HEK293 (cell line): ENCODE data around the gene PNISR.
A peak's percentile ranks its signal among the peaks of the same experiment; 100 is the strongest.

Experiments used
- CTCF ChIA-PET: fragments of 350-600 bp; formaldehyde crosslinking; extraction: SDS; loops from one replicate; lab custom pipeline; 2021; ENCODE audit warnings: antibody characterized with exemption; lab: Yijun Ruan, JAX
- POLR2A ChIA-PET: fragments of 300-600 bp; formaldehyde crosslinking; extraction: SDS; loops from one replicate; lab custom pipeline; 2020; ENCODE audit warnings: antibody characterized with exemption, inconsistent platforms; lab: Yijun Ruan, JAX
- H3K27ac ChIP-seq: fragments of 200-500 bp; sonication (Bioruptor generic); 2 replicates; pipeline ENCODE4 v1.5.1; 2014; ENCODE audit warnings: low read depth, low read length, control low read depth, inconsistent platforms; ENCODE audit errors: extremely low read depth
- H3K36me3 ChIP-seq, 2 experiments: fragments of 200-500 bp in 1 of 2; sonication (Bioruptor generic) in 1 of 2; 1 replicate in 1 of 2; 2 replicates in 1 of 2; pipeline ENCODE4 v1.5.1; 2014 to 2017; ENCODE audit warnings: inconsistent platforms in 2 of 2, low read length in 2 of 2; ENCODE audit not compliant: control insufficient read depth in 2 of 2, insufficient read depth in 1 of 2
- H3K4me1 ChIP-seq: fragments of 200-500 bp; sonication (Bioruptor generic); 2 replicates; pipeline ENCODE4 v1.5.1; 2014; ENCODE audit warnings: mild to moderate bottlenecking, low read length, inconsistent platforms; ENCODE audit not compliant: control insufficient read depth, insufficient read depth
- H3K4me3 ChIP-seq: 2 replicates; pipeline ENCODE4 v1.5.1; 2011; ENCODE audit warnings: low read depth, mild to moderate bottlenecking, control low read depth, low read length, moderate library complexity
- H3K9me3 ChIP-seq: fragments of 200-500 bp; sonication (Bioruptor generic); 2 replicates; pipeline ENCODE4 v1.5.1; 2014; ENCODE audit warnings: low read depth, low read length, inconsistent platforms; ENCODE audit not compliant: control insufficient read depth, insufficient read depth
- PRDM6 ChIP-seq: fragments of 450-650 bp; formaldehyde crosslinking; IDR thresholded peaks from 2 replicates; pipeline ENCODE4 v1.5.1; 2017; ENCODE audit warnings: missing biosample characterization, missing genetic modification characterization
- ZNF239 ChIP-seq: fragments of 450-650 bp; formaldehyde crosslinking; IDR thresholded peaks from 2 replicates; pipeline ENCODE4 v1.5.1; 2016; ENCODE audit warnings: missing biosample characterization, missing genetic modification characterization
- ZNF311 ChIP-seq: fragments of 450-650 bp; formaldehyde crosslinking; IDR thresholded peaks from 2 replicates; pipeline ENCODE4 v1.5.1; 2017; ENCODE audit warnings: missing biosample characterization, missing genetic modification characterization, borderline replicate concordance
- ZNF324 ChIP-seq: fragments of 450-650 bp; formaldehyde crosslinking; IDR thresholded peaks from 2 replicates; pipeline ENCODE4 v1.5.1; 2016; ENCODE audit warnings: missing biosample characterization, missing genetic modification characterization
- ZNF362 ChIP-seq: fragments of 450-650 bp; formaldehyde crosslinking; IDR thresholded peaks from 2 replicates; pipeline ENCODE4 v1.5.1; 2016; ENCODE audit warnings: missing biosample characterization, missing genetic modification characterization
- ZNF398 ChIP-seq: fragments of 450-650 bp; formaldehyde crosslinking; IDR thresholded peaks from 2 replicates; pipeline ENCODE4 v1.5.1; 2017; ENCODE audit warnings: missing biosample characterization, missing genetic modification characterization
- ZNF518A ChIP-seq: fragments of 450-650 bp; formaldehyde crosslinking; conservative IDR thresholded peaks from 2 replicates; pipeline ENCODE4 v1.5.1; 2016; ENCODE audit warnings: low read depth, missing biosample characterization, missing genetic modification characterization
- ZNF610 ChIP-seq: fragments of 450-650 bp; formaldehyde crosslinking; IDR thresholded peaks from 2 replicates; pipeline ENCODE4 v1.5.1; 2016; ENCODE audit warnings: missing biosample characterization, missing genetic modification characterization, borderline replicate concordance
- ZNF704 ChIP-seq: fragments of 450-650 bp; formaldehyde crosslinking; IDR thresholded peaks from 2 replicates; pipeline ENCODE4 v1.5.1; 2016; ENCODE audit warnings: missing biosample characterization, missing genetic modification characterization

PNISR gene

GRCh38 chr6:99422912-99423311, 2.2 kb downstream of the PNISR start (continued):
- TF ChIP-seq ZNF518A (tag by site-specific recombination) (no peak), ZNF239 (tag by site-specific recombination) (no peak)
- TF ChIP-seq, all 188 proteins: peak for 0

- TF ChIP-seq PRDM6 (peak; percentile 65), ZNF610 (tag by site-specific recombination) (no peak), ZNF398 (tag by site-specific recombination) (no peak), ZNF311 (no peak)
- CTCF ChIA-PET: interaction anchor here (0.6 to 1.1 kb wide), 3 partner anchors 16 to 86 kb away, joined by 3 to 4 read pairs (median 4); no protein-coding TSS in a partner anchor
- Histone ChIP-seq H3K4me1 (peaks cover 4% of the 10 kb centered on the region; the same call in 1 of the 2 replicates), H3K4me3 (no peak overlapping the region), H3K36me3 (peaks cover 5 to 43% of the 10 kb centered on the region in 2 experiments; a peak in 2 of 3 replicates), H3K27ac (no peak overlapping the region), H3K9me3 (no peaks in the 10 kb centered on the region)
- POLR2A ChIA-PET: interaction anchor here (0.7 to 0.9 kb wide), 2 partner anchors 12 to 23 kb away, joined by 4 to 9 read pairs; partner anchors contain the start of gene COQ3
Measured at GRCh38 chr6:99416892-99417767, 8.0 kb downstream of the PNISR start.

- Histone ChIP-seq H3K4me1 (peaks cover 4% of the 10 kb centered on the region; the same call in 1 of the 2 replicates), H3K27ac (no peak overlapping the region), H3K9me3 (no peaks in the 10 kb centered on the region), H3K4me3 (no peak overlapping the region), H3K36me3 (peaks cover 5 to 46% of the 10 kb centered on the region in 2 experiments; a peak in 2 of 3 replicates)
- ChIA-PET CTCF (interaction anchor here (1.0 to 1.1 kb wide), 2 partner anchors 17 to 85 kb away, joined by 3 to 4 read pairs; no protein-coding TSS in a partner anchor), POLR2A (no interaction called here)
- TF ChIP-seq ZNF324 (tag by site-specific recombination): no peak
- TF ChIP-seq ZNF362 (tag by site-specific recombination): no peak
- TF ChIP-seq ZNF704 (tag by site-specific recombination): no peak
Measured at GRCh38 chr6:99416226-99416625, 8.9 kb downstream of the PNISR start.
